ENCODE results near the gene CMTR1. TPM values are rescaled to one million over a fixed set of nuclear protein-coding genes. Genes with fewer than 3 reads are reported as not detected.

The CMTR1 gene
- polyA plus RNA-seq, 1 of the 3 experiments (the other 2 are of a cell fraction), result 19.8 TPM

DNA sequence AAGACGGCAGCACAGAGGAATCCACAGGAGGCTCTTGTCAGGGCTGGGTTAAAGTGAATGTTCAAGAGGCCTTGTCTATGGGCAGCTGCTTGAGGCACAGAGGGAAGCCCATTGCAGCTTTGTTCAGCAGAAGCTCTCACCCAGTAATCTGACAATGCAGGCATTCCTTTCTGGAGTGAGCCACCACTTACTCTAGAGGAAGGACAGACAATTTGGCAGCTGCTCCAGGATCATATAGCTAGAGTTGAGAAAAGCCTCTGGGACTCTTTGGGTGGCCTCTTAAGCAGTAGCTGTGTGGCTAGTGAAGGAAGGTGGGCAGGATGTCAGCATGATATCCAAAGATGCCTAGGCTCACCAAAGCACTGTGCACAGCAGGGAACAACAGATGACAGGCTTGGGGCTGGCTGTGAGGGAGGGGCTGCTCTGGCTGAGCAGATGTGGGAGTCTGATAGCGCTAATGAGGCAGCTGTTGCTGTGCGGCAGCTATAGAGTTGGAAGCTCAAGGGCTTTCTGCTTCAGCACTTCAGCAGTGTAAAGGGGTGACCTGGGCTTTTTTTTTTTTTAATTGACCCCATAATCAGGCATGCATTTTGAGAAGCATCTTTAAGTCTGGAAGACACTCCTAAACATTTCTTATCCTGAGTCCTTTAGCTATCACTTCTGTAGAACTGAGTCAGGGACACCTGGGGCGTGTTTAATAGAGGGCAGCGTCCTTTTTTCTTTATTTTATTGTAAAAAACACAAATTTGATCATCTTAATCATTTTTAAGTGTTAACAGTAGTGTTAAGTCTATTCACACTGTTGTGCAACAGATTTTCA, 27.2 kb downstream of the CMTR1 start:
- ChIA-PET POLR2A (interaction anchor here (0.5 to 1.2 kb wide), 3 partner anchors 11 to 107 kb away, joined by 3 to 4 read pairs (median 4); no protein-coding TSS in a partner anchor), CTCF (interaction anchor here (0.7 to 2.7 kb wide), 6 partner anchors 21 to 232 kb away, joined by 3 to 7 read pairs (median 4); no protein-coding TSS in a partner anchor)
- Histone ChIP-seq H3K4me2 (no peak overlapping the region), H3K4me3 (ENCODE audit: low read depth in 2 of 2, low read length in 1 of 2) (no peak overlapping the region), H3K9me2 (no peaks in the 10 kb centered on the region), H3K79me2 (ENCODE audit: insufficient read depth) (no peaks in the 10 kb centered on the region), H3F3A (replicated peaks; ENCODE audit: insufficient read depth) (peaks cover 12% of the 10 kb centered on the region), H2AFZ (ENCODE audit: low read depth) (no peak overlapping the region), H3K36me3 (replicated peaks in 1 of 2; ENCODE audit: control insufficient read depth in 1 of 2, insufficient read depth in 2 of 2, low read length in 1 of 2) (peaks cover 26 to 46% of the 10 kb centered on the region in 2 experiments), H4K20me1 (ENCODE audit: insufficient read depth) (no peaks in the 10 kb centered on the region), H3K4me1 (ENCODE audit: control insufficient read depth in 1 of 2, insufficient read depth in 2 of 2, low read depth in 1 of 2, low read length in 1 of 2) (peaks cover 12 to 53% of the 10 kb centered on the region in 2 experiments; a peak in 3 of 4 replicates), H3K27ac (ENCODE audit: low read depth in 2 of 2, low read length in 1 of 2) (peak overlapping the region in 1 of 2 experiments; percentile 94; a peak in 2 of 4 replicates), H3K9me3 (no peaks in the 10 kb centered on the region), H3K27me3 (ENCODE audit: insufficient read depth) (no peaks in the 10 kb centered on the region), H3K9ac (no peak overlapping the region)
- peak; percentile 84 for DNase-seq
- 87% methylated on average over 5 of the region's 5 CpGs for WGBS (ENCODE audit: low lambda C conversion rate)
- no peak for TF ChIP-seq TAF1 (IDR thresholded peaks at IDR 0.05; ENCODE audit: borderline replicate concordance, low read depth, low read length)
- TF ChIP-seq JUND (IDR thresholded peaks at IDR 0.05), result no peak
- TF ChIP-seq NRF1 (IDR thresholded peaks at IDR 0.05; ENCODE audit: low read depth, low read length), result no peak
- TF ChIP-seq, protein P1, sequence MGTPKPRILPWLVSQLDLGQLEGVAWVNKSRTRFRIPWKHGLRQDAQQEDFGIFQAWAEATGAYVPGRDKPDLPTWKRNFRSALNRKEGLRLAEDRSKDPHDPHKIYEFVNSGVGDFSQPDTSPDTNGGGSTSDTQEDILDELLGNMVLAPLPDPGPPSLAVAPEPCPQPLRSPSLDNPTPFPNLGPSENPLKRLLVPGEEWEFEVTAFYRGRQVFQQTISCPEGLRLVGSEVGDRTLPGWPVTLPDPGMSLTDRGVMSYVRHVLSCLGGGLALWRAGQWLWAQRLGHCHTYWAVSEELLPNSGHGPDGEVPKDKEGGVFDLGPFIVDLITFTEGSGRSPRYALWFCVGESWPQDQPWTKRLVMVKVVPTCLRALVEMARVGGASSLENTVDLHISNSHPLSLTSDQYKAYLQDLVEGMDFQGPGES (IDR thresholded peaks at IDR 0.05; ENCODE audit: low read depth, low read length), result no peak
- TF ChIP-seq REST (IDR thresholded peaks at IDR 0.05; ENCODE audit: low read depth, low read length), result no peak
- TF ChIP-seq FOXM1 (IDR thresholded peaks at IDR 0.05; ENCODE audit: low read depth), result no peak
- TF ChIP-seq FOXJ3 (CRISPR knock-in tag; IDR thresholded peaks at IDR 0.05), result peak; percentile 80
- no peak for TF ChIP-seq MAX (IDR thresholded peaks at IDR 0.05; ENCODE audit: low read depth)
- no peak for TF ChIP-seq CTCF (IDR thresholded peaks at IDR 0.05)
- TF ChIP-seq ELF1 (IDR thresholded peaks at IDR 0.05), result no peak
- no peak for TF ChIP-seq SIN3A (IDR thresholded peaks at IDR 0.05; ENCODE audit: borderline replicate concordance, low read depth, low read length)
- no peak for TF ChIP-seq USF2 (IDR thresholded peaks at IDR 0.05; ENCODE audit: borderline replicate concordance, low read depth, low read length)
- TF ChIP-seq TCF12 (IDR thresholded peaks at IDR 0.05), result peak; percentile 35; the same call in 1 of the 2 replicates
- peak; percentile 88 for TF ChIP-seq CHD2 (IDR thresholded peaks at IDR 0.05; ENCODE audit: low read length, partially characterized antibody)
- TF ChIP-seq MEF2A (IDR thresholded peaks at IDR 0.05; ENCODE audit: borderline replicate concordance, low read depth), result no peak
- peak; percentile 36 for TF ChIP-seq RAD21 (IDR thresholded peaks at IDR 0.05; ENCODE audit: low read length)
- TF ChIP-seq, protein P2, sequence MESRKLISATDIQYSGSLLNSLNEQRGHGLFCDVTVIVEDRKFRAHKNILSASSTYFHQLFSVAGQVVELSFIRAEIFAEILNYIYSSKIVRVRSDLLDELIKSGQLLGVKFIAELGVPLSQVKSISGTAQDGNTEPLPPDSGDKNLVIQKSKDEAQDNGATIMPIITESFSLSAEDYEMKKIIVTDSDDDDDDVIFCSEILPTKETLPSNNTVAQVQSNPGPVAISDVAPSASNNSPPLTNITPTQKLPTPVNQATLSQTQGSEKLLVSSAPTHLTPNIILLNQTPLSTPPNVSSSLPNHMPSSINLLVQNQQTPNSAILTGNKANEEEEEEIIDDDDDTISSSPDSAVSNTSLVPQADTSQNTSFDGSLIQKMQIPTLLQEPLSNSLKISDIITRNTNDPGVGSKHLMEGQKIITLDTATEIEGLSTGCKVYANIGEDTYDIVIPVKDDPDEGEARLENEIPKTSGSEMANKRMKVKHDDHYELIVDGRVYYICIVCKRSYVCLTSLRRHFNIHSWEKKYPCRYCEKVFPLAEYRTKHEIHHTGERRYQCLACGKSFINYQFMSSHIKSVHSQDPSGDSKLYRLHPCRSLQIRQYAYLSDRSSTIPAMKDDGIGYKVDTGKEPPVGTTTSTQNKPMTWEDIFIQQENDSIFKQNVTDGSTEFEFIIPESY (IDR thresholded peaks at IDR 0.05; ENCODE audit: borderline replicate concordance, low read depth), result no peak
- TF ChIP-seq GATA2 (CRISPR knock-in tag; IDR thresholded peaks at IDR 0.05), result peak; percentile 99
- TF ChIP-seq RCOR1 (IDR thresholded peaks at IDR 0.05; ENCODE audit: low read length), result peak; percentile 97
- TF ChIP-seq EP300 (IDR thresholded peaks at IDR 0.05; ENCODE audit: borderline replicate concordance in 1 of 2, low read depth in 1 of 2, low read length in 1 of 2), result peak in 1 of 2 experiments; percentile 94; a peak in 2 of 4 replicates
- no peak for TF ChIP-seq POLR2AphosphoS5 (IDR thresholded peaks at IDR 0.05; ENCODE audit: low read depth, low read length)
- no peak for TF ChIP-seq EZH2phosphoT487 (IDR thresholded peaks at IDR 0.05; ENCODE audit: borderline replicate concordance, low read depth)
- no peak for TF ChIP-seq NFIC (IDR thresholded peaks at IDR 0.05; ENCODE audit: borderline replicate concordance)

Data from SK-N-SH (cell line).